NCI-H1417 treated with DMSO at 0.1 percent for 48 hours (cell line): Measurements from ENCODE around the gene PLCH2.

ENCODE experiments used
- DNase-seq: peaks from one replicate; lab custom pipeline; 2025; lab: John Stamatoyannopoulos, UW

Gene PLCH2

GRCh38 chr1:2477791-2478499 lies 1.9 kb downstream of the PLCH2 start:
- DNase-seq = no peak

- no peak for DNase-seq
Observed at GRCh38 chr1:2479186-2479585, 3.1 kb downstream of the PLCH2 start.

GRCh38 chr1:2479618-2480017 lies 3.5 kb downstream of the PLCH2 start:
- no peak for DNase-seq

GRCh38 chr1:2480236-2480985 lies 4.3 kb downstream of the PLCH2 start:
- no peak for DNase-seq

- DNase-seq = no peak
Observed at GRCh38 chr1:2480986-2481364, 4.9 kb downstream of the PLCH2 start.

GRCh38 chr1:2481885-2482284 lies 5.8 kb downstream of the PLCH2 start:
- no peak for DNase-seq

GRCh38 chr1:2482588-2482987 lies 6.5 kb downstream of the PLCH2 start:
- no peak for DNase-seq

- DNase-seq = no peak
Observed at GRCh38 chr1:2483026-2483425, 6.9 kb downstream of the PLCH2 start.

- DNase-seq = no peak
Observed at GRCh38 chr1:2483970-2484369, 7.9 kb downstream of the PLCH2 start.

GRCh38 chr1:2486041-2486440 lies 10.0 kb downstream of the PLCH2 start:
- DNase-seq = no peak

- DNase-seq = no peak
Observed at GRCh38 chr1:2486558-2486957, 10.5 kb downstream of the PLCH2 start.

GRCh38 chr1:2488688-2489087 lies 12.6 kb downstream of the PLCH2 start:
- DNase-seq = no peak

GRCh38 chr1:2489615-2490014 lies 13.5 kb downstream of the PLCH2 start:
- DNase-seq = no peak

GRCh38 chr1:2492091-2492490 lies 16.0 kb downstream of the PLCH2 start:
- DNase-seq = no peak

- no peak for DNase-seq
Observed at GRCh38 chr1:2493218-2493617, 17.1 kb downstream of the PLCH2 start.

- DNase-seq = no peak
Observed at GRCh38 chr1:2493691-2494322, 17.7 kb downstream of the PLCH2 start.

GRCh38 chr1:2494323-2494693 lies 18.2 kb downstream of the PLCH2 start:
- no peak for DNase-seq

- no peak for DNase-seq
Observed at GRCh38 chr1:2495026-2495425, 18.9 kb downstream of the PLCH2 start.

- DNase-seq = no peak
Observed at GRCh38 chr1:2495546-2495945, 19.5 kb downstream of the PLCH2 start.

- DNase-seq = no peak
Observed at GRCh38 chr1:2496087-2496622, 20.1 kb downstream of the PLCH2 start.

GRCh38 chr1:2496746-2497145 lies 20.7 kb downstream of the PLCH2 start:
- no peak for DNase-seq

GRCh38 chr1:2497891-2498290 lies 21.8 kb downstream of the PLCH2 start:
- DNase-seq = no peak

GRCh38 chr1:2498648-2499047 lies 22.6 kb downstream of the PLCH2 start:
- DNase-seq = no peak
